GM03348 (cell line): ENCODE results near the gene CALR.

Source experiments
- DNase-seq: peaks from one replicate; pipeline ENCODE4 v3.0.0; 2012; ENCODE audit warnings: low spot score

The CALR gene

DNA sequence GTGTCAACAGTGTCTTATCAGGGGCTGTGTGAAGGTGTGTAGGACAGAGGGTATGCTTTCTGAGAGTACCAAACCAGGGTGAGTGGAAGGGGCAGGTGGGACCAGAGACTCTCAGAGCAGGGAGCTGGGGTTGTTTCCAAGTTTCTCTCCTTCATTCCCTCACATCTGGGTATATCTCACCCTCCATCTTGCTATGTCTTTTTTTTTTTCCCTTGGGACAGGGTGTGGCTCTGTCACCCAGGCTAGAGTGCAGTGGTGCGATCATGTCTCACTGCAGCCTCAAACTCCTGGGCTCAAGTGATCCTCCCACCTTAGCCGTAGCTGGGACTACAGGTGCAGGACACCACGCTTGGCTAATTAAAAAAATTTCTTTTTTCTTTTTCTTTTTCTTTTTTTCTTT, 41.6 kb downstream of the CALR start:
- no peak for DNase-seq

DNA sequence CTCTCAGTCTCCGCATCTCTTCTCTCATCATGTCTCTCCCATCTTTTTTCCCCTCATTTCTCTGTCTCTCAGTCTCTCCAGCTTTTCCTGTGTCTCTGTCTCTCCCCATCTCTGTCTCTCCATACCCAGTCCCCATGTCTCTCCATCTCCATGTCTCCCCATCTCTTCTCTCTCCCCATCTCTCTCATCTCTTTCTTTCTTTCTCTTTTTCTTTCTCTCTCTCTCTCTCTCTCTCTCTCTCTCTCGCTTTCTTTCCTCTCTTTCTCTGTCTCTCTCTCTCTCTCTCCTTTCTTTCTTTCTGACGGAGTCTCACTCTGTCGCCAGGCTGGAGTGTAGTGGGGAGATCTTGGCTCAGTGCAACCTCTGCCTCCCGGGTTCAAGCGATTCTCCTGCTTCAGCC, 44.2 kb downstream of the CALR start:
- DNase-seq: no peak

DNA sequence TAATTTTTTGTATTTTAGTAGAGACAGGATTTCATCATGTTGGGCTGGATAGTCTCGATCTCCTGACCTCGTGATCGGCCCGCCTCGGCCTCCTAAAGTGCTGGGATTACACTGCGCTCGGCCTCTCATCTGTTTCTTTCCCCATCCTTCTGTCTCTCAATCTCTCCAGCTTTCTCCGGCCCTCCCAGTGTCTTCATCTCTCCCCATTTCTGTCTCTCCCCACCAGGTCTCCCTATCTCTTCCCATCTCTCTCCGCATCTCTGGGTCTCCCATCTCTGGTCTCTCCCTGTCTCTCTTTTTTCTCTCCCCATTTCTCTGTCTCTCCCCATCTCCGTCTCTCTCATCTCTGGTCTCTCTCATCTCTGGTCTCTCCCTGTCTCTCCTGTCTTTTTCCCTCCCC, 44.7 kb downstream of the CALR start:
- no peak for DNase-seq

DNA sequence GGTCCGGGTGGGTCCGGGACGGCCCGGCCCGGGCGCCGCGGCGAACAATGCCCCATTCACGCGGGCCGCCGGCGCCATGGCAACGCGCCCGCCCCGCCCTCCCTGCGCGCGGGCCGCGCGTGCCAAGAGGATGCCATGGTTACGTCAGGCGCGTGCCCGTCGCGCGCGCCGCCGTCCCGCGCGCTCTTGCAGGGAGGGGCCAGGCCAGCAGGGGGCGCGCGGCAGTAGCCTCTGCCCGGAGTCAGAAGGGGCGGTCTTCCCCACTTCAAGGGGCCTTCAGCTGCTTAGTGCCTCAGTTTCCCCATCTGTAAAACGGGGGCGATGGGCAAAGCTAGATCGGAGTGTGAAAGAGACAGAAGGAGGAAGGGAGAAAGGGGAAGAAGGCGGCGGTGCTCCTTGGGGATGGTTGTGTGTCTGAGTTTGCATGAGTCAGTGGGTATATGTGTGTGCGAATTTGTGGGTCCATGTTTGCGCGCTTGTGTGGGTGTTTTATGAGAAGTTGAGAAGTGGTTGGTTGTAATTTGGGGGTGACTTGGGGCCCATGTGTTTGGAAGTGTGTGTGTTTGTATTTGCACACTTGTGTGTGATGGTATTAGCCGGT, 45.2 kb downstream of the CALR start:
- peak; percentile 96 for DNase-seq

DNA sequence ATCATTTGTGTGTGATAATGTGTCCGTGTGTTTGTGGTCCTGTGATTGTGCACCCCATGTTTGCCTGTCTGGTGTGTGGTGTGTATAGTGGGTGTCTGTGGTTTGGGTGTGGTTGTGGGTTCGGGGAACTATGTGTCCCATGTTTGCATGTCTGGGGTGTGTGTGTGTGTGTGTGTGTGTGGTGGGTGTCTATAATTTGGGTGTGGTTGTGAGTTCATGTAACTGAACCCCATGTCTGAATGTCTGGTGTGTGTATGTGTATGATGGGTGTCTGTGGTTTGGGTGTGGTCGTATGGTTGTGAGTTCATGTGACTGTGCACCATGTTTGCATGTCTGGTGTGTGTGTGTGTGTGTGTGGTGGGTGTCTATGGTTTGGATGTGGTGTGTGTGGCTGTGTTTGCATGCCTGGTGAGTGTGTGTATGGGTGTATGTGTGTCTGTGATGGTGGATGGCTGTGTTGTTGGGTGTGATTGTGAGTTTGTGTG, 45.8 kb downstream of the CALR start:
- DNase-seq: no peak

DNA sequence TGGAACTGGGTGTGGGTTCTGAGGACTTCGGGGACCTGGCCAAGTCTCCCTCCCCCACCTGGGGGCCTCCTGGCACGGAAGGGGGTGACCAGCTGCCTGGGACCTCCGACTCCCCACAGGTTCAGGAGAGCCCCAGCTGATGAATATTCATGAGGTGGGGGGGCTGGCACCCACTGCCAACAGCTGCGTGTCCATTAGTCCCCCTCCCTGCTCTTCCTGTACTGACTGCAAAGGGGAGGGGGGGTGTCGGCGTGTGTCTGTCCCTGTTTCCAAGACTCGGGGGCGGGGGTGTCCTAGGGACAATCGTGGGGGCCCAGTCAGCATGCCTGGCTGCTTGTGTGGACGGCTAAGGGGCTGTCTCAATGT, 46.3 kb downstream of the CALR start:
- DNase-seq: no peak

DNA sequence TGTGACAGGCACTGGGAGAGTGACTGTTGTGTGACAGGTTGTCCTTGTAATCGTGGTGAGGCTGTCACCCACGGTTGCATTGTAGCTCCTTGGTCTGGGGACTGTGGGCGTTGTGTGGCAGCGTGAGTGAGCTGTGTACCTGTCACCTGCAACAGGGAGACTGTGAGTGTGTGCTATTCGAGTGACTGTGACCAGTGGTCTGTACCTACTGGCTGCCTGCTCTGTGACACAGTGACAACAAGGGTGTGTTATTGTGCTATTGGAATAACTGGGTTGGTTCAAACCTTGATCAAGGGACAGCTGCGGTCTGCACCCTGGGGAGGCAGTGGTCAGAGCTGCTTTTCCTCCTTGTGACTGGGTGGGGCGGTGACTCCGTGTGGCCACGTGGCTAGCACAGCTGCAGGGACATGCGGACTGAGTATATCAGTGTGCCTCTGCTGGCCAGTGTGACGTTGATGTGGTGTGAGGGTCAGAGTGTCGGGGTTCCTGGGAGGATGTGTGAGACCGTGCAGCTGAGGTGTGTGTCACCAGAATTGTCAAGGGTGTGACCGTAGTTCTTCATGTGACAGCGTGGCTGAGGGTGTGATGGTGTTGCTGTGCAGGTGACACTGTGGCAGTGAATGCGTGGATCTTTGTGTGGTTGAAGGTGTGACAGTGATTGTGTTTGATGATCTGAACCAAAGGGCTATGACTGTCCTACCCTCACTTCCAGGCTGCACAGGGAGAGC, 46.8 kb downstream of the CALR start:
- peak; percentile 66 for DNase-seq

DNA sequence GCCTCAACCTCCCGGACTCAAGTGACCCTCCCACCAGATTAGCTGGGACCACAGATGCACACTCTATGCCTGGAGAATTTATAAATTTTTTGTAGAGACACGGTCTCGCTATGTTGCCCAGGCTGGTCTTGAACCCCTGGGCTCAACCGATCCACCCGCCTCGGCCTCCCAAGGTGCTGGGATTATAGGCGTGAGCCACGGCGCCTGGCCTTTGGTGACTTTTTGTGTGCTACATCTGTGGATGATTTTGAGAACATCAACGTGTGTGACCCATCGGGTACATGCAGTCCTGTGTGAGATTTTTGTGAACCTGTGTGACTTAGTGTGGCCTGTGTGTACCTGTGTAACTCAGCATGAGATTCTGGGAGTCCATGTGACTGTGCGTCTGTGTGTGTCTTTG, 48.3 kb downstream of the CALR start:
- no peak for DNase-seq

DNA sequence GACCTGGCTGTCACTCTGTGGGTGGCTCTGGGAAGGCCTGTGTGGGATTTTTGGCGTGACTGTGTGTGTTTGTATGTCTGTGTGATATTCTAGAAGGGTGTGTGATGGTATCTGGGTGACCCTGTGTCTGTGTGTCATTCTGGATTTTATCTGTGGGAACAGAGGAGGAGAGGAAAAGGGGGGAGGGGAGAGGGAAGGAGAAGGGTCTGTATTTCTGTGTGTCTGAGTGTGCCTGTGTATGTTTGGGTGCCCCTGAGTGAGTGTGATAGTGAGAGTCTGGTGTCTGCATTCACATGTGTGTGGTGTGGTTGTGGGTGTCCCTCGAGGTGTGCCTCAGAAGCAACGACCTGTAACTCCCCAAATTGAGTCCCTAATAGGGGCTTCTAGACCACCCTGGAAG, 48.8 kb downstream of the CALR start:
- DNase-seq: no peak

DNA sequence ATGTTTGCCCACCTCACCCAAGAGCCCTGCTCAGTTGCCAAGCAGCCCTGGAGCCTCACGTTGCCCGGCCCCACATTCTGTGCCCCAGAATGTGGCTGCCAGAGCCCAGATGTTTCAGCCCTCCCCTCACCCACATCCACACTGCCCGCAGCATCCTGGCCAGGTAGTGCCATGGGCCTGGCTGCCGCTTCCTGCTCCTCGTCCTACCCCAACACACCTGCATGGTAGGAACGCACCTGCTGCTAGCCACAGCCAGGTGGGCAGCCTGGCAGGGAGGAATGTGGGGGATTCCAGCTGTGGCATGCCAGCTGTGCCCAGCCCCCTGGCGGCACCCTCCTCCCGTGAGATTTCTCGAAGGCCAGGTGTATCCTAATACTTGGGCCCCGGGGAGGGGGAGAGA, 49.4 kb downstream of the CALR start:
- no peak for DNase-seq

DNA sequence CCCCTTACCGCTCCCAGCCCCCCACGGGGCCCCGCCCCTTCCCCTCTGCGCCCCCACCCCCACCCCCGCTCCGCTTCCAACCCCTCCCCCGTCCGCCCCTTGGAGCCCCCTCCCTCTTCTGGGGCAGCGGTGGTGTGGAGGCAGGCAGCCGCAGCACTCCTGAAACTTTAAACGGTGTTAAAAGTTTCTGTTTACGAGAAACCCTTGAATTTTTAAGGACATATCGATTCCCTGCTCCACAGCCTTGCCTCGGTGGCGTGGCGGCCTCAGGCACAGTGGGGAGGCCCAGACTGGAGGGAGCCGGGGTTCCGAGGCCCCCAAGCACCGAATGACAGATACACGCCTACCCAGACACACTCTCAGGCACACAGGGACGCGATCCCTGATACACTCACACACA, 52.0 kb downstream of the CALR start:
- DNase-seq: no peak

DNA sequence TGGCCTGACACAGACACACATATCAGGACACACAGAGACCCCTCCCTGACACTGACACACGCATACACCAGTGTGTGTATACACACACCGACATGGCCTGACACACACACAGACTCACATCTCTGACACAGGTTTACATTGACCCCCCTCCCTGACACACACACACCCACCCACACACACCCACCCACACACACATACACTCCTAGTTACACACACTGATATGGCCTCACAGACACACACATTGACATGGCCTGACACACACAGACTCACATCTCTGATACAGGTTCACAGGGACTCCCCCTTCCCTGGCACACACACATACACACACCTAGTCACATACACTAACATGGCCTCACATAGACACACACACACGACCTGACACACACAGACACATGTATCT, 52.4 kb downstream of the CALR start:
- DNase-seq: no peak

DNA sequence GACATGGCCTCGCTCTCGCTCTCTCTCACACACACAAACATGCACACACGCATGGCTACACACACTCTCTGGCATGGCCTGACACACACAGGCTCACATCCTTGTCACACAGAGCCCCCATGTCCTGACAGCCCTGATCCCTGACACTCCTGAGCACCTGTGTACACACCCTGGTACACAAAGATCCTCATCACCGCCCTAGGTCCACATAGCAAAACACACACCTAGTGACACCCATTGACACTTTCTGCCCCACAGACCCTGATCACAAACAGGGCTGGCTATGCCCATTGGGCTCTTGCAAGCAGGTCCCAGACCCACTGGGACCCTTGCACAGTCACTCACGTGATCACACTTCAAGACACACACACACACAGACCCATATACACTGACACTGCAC, 52.9 kb downstream of the CALR start:
- no peak for DNase-seq

DNA sequence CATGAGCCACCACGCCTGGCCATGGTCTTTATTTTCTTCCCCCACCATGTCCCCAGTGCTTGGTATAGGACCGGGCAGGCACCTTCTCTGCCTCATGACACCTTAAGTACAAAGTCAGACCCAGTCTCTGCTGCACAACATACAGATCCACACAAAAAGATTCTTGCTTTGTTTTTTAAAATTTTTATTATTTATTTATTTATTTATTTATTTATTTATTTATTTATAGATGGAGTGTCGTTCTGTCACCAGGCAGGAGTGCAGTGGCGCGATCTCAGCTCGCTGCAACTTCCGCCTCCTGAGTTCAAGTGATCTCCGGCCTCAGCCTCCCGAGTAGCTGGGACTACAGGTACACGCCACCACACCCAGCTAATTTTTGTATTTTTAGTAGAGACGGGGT, 54.3 kb downstream of the CALR start:
- no peak for DNase-seq

DNA sequence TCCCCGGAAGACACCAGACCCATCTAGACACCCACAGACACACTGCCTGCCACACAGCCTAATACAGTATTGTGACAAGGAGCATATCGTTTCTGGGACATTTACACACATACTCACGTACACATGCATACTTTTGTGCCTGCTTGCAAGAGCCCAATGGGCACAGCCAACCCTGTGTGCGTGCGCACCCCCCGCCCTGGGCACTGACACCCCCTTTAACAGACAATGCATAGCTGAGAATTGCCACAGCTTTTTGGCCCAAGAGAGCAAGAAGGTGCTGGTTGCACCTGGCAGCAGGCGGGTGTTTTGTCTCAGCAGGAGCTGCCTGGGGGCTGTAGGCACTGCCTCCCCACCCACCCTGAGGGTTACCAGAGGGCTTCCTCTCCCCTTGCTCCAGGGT, 55.2 kb downstream of the CALR start:
- no peak for DNase-seq
